ENCODE data around the gene DTX1. TPM values are rescaled to one million over a fixed set of nuclear protein-coding genes. Genes with fewer than 3 reads are reported as not detected.

DTX1 gene
- polyA plus RNA-seq, 3 donors, result 3.4 to 109 (median 21.9) TPM

DNA sequence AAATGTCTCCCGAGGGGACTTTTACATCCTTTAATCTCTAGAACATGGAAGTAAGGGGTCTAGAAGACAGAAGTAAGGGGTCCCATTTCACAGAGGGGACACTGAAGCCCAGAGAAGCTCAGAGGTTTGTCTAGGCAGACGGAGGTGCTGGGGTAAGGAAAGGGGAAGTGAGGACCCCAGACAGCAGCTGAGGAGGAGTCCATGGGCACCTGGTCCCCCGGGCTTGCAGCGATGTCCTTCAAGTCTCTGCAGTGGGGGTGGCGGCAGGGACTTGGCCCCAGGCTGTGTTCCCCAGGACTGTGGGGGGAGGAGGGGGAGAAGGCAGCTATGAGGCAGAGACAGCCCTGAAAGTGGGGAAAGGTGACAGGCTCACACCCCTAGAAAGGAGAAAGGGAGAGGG is 30.7 kb downstream of the DTX1 start:
- WGBS, 3 donors, result 46 to 53% (median 52%) methylated on average over 5 of the region's 5 CpGs

GRCh38 chr12:113088037-113088436 is 31.5 kb downstream of the DTX1 start:
- H3K27ac ChIP-seq (ENCODE audit: low read depth, low read length), result no peak overlapping the region
- WGBS, 3 donors, result 85 to 90% (median 88%) methylated on average over 3 of the region's 3 CpGs

More for the DNA sequence above, 30.7 kb downstream of the DTX1 start:
- H3K27ac ChIP-seq (ENCODE audit: low read depth, low read length), result no peak overlapping the region

DNA sequence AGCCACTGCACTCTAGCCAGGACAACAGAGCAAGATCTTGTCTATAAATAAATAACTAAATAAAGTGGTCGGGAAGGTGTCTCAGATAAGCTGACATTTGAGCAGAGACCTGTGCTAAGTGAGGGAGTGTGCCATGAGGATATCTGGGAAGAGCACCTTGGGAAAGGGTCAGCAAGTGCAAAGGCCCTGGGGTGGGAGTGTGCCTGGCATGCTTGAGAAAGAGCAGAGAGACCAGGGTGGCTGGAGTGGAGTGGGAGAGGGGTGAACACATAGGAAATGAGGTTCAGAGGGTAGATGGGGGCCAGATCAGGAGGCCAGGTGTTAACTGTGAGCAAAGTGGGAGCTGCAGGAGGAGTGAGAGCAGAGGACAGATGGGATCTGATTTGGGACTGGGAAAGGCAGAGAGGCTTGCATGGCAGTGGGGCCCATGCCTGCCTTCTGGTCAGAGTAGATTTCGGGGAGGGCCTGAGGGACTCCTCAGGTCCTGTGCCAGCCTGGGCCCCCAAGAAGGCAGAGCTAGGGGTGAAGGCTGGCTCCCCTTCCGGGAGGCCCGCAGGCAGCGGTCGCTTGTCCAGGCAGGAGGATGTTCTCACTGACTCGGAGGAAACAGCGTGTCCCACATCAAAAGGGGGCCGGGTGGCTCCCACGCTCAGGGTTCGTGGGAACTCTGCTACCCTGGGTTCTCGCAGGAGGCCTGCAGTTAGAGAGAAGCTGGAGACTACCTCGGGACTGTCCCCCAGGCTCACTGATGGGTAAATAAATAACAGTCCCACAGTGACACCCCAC is 32.6 kb downstream of the DTX1 start:
- 69 to 76% (median 74%) methylated on average over 12 to 13 of the region's 13 CpGs for WGBS, 3 donors
- no peak overlapping the region for H3K27ac ChIP-seq (ENCODE audit: low read depth, low read length)

- no peak overlapping the region for H3K27ac ChIP-seq (ENCODE audit: low read depth, low read length)
Measured at GRCh38 chr12:113089839-113090238, 33.3 kb downstream of the DTX1 start.

DNA sequence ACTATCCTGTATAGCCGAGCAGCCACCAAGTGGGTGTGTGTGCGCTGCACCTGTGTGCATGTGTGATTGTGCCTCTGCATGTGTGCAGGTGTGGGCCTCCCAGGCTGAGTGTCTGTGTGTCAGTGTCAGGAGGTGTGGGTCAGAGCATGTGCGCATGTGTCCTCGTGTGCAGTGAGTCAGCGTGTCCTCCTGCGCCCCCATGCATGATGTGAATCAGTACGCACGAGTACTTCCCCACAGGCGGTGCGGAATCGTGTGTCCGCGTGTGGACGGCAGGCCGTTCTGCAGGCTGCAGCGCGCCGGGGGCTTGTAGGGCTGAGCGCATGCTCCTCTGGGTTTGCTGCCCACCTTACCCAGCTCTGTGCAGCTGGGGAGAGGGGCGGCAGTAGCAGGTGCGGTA is 34.2 kb downstream of the DTX1 start:
- 75 to 91% (median 76%) methylated on average over 21 of the region's 21 CpGs for WGBS, 3 donors
- H3K27ac ChIP-seq (ENCODE audit: low read depth, low read length), result no peak overlapping the region

DNA sequence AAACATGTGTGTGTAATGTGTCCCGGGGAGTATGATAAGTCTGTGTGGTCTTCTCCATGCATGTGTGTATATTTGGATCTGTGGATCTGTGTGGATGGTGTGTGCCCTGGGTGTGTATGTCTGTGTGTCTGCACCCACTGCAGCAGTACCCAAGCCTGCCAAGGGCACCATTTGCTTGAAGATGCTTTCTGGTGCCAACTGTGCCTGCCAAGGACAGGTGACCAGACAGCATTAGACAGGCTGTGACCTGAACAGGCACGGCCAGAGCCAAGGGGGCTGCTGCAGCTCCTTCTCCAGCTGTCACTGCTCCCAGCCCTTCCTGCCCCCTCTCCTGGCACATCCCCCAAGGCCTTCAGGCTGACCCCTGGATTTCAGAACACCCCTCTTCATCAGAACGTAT is 35.0 kb downstream of the DTX1 start:
- no peak overlapping the region for H3K27ac ChIP-seq (ENCODE audit: low read depth, low read length)
- WGBS, 3 donors, result 64 to 81% (median 68%) methylated on average over 3 of the region's 3 CpGs

GRCh38 chr12:113092607-113093408 is 36.3 kb downstream of the DTX1 start:
- no peak overlapping the region for H3K27ac ChIP-seq (ENCODE audit: low read depth, low read length)
- WGBS, 3 donors, result 14 to 46% (median 19%) methylated on average over 25 to 31 of the region's 31 CpGs

- no peak overlapping the region for H3K27ac ChIP-seq (ENCODE audit: low read depth, low read length)
- WGBS, 3 donors, result 51 to 76% (median 60%) methylated on average over 21 to 32 of the region's 32 CpGs
Measured at GRCh38 chr12:113093409-113094101, 37.0 kb downstream of the DTX1 start.

DNA sequence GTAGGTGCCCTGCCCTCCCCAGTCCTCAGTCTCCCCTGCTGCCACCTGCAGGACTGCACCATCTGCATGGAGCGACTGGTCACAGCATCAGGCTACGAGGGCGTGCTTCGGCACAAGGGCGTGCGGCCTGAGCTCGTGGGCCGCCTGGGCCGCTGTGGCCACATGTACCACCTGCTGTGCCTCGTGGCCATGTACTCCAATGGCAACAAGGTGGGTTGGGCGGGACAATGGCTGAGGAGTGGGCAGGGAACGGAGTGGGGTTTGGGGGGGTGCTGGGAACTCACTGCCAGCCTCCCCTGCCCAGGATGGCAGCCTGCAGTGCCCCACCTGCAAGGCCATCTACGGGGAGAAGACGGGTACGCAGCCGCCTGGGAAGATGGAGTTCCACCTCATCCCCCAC is 38.2 kb downstream of the DTX1 start:
- no peak overlapping the region for H3K27ac ChIP-seq (ENCODE audit: low read depth, low read length)
- WGBS, 3 donors, result 91 to 94% (median 92%) methylated on average over 15 to 16 of the region's 16 CpGs

GRCh38 chr12:113095405-113095804 is 38.9 kb downstream of the DTX1 start:
- WGBS, 3 donors, result 50 to 65% (median 57%) methylated on average over 6 of the region's 6 CpGs
- no peak overlapping the region for H3K27ac ChIP-seq (ENCODE audit: low read depth, low read length)

- WGBS, 3 donors, result 82 to 91% (median 83%) methylated on average over 29 to 30 of the region's 30 CpGs
Measured at GRCh38 chr12:113096675-113097461, 40.3 kb downstream of the DTX1 start.

DNA sequence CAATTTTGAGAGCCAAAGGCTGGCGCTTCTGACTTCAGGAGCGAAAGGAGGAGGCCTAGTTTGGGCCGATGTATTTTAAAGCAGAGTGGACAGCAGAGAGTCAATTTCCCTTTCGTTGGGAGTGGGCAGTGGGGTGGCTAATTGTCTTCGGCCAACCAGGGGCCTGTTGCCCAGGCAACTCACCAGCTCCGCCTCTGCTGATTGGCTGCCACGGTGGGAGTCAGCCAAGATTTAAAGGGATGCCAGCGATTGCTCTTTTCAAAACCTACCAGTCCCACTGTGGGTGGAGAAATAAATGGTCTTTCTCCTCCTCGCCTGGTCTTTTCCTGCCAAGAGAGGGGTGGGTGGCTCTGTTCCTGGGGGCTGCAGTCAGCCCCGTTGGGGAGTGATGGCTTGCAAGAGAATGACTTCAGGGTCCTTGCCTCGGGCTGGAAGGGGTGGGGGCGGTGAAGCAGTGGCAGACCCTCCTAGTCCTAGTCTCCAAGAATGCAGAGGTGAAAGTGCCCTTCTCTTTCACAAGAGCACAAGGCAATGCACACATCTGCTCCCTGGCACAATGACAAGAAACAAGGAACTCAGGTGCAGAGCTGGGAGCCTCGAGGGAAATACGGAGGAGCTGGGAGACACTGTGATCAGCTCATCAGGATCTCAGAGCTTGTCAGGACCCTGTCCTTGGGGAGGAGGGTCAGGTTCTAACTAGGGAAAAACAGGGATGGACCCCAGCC is 41.3 kb downstream of the DTX1 start:
- 38 to 43% (median 42%) methylated on average over 14 of the region's 14 CpGs for WGBS, 3 donors
- no peak overlapping the region for H3K27ac ChIP-seq (ENCODE audit: low read depth, low read length)

More at GRCh38 chr12:113096675-113097461, 40.3 kb downstream of the DTX1 start:
- H3K27ac ChIP-seq (ENCODE audit: low read depth, low read length), result no peak overlapping the region

DNA sequence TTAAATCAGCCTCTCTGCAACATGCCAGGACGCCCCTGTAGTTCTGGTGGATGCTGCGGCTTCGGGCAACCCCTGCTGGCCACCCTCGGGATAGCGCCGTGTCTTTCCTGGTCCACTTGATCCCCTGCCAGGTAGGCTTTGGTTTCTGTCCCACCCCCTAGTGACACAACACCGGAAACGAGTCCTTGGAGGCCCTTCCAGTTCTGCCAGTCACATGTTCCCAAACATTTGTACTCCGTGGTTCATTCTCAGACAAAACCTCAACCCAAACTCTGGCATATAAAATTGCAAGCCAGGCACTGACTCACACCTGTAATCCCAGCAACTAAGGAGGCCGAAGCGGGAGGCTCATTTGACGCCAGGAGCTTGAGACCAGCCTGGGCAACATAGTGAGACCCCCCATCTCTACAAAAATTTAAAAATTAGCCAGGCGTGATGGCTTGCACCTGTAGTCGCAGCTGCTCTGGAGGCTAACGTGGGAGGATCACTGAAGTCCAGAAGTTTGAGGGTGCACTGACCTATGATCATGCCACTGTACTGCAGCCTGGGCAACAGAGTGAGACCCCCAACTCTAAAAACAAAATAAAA is 42.0 kb downstream of the DTX1 start:
- WGBS, 3 donors, result 27 to 30% (median 28%) methylated on average over 15 of the region's 15 CpGs
- no peak overlapping the region for H3K27ac ChIP-seq (ENCODE audit: low read depth, low read length)

DNA sequence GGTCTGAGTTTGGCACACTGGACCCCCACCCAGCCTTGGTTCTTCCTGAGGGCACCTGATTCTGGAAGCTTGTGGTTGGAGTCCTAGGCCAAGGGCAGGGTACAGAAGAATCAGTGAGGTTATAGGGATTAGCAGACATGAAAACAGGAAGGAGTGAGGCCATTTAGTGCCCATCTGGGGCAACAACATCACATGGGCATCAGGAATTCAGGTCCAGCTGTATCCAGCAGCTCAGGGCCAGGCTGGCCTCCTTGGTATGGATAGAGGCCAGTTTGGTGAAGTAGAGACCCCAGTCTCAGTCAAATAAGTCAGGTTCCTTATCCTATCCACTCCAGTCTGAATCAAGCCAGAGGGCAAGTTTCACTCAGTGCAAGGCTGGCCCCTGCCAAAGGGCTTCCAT is 42.8 kb downstream of the DTX1 start:
- H3K27ac ChIP-seq (ENCODE audit: low read depth, low read length), result no peak overlapping the region

DNA sequence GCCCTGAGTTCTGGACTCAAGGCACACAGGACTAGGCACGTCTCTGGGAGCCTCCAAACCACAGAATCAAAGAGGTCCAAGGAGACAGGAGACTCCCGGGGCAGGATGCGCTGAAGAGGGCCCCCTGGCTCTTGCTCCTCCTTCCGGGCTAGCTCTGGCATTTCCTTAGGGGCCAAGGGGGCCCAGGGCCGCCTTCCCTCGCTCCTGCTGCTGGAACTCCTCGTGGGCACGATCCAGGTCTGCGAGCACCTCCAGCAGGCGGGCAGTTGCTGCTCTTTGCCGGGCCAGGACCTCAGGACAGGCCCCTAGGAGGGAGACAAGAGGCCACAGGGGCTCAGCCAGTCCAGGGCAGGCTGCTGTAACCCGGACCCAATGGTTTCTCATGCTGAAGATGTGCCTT is 43.2 kb downstream of the DTX1 start:
- 59 to 76% (median 64%) methylated on average over 12 of the region's 12 CpGs for WGBS, 3 donors
- no peak overlapping the region for H3K27ac ChIP-seq (ENCODE audit: low read depth, low read length)

GRCh38 chr12:113101751-113102150 is 45.2 kb downstream of the DTX1 start:
- WGBS, 3 donors, result 70 to 72% (median 72%) methylated on average over 10 of the region's 10 CpGs
- no peak overlapping the region for H3K27ac ChIP-seq (ENCODE audit: low read depth, low read length)

DNA sequence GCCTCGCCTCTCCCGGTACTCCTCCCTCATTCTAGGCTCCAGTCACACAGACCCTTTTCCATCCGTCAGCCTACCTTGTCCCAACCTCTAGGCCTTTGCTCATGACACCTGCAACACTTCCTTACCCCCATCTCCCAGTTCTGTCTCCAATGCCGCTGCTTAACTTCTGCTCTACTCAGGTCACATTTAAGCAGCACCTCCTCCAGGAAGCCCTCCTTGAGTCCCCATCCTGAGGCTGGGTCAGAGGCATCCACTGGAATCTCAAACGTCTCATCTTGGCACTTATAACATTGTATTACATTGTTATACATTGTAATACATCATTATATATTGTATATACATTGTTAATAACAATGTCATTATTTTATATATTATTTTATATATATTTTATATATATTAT is 46.3 kb downstream of the DTX1 start:
- H3K27ac ChIP-seq (ENCODE audit: low read depth, low read length), result no peak overlapping the region
- 75 to 93% (median 83%) methylated on average over 5 of the region's 5 CpGs for WGBS, 3 donors
